NCI-H226 (cell line): ENCODE results near the gene ATG9B.
A peak's percentile ranks its signal among the peaks of the same experiment; 100 is the strongest.

ENCODE experiments used
- DNase-seq: peaks from one replicate; pipeline ENCODE4 v3.0.0-alpha.2; 2015

Gene ATG9B

DNA sequence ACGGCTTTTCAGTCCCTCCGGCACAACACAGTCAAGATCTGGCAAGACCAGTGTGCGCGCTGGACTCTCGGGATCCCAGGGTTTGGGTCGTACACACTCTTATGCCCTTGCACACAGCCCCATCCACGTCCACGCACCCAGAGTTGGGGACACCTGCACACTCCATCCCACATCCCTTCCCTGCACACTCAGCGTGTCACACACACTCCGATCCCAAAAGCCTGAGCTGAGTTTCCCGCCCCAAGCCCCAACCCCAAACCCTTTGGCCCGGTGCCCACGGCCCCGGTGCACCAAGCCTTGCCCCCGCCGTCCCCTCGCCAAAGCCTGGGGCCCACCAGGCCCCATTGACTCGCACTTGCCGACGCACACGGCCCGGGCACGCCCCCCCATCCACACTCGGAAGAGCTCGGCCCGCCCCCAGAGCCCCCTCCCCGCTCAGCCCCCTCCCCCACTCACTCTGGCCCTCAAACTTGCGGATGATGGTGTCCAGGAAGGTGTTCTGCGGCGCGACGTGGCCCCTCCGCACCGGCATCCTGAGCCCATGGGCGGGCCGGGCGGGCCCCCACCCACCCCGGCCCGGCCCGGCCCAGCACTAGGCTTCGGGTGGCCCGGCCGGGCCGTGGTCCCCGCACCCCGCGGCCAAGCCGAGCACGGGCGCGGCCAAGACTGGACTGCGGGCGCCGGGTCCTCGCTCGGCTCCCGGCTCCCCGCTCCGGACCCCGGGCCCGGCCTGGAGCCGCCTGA is 46.7 kb downstream of the ATG9B start:
- no peak for DNase-seq

DNA sequence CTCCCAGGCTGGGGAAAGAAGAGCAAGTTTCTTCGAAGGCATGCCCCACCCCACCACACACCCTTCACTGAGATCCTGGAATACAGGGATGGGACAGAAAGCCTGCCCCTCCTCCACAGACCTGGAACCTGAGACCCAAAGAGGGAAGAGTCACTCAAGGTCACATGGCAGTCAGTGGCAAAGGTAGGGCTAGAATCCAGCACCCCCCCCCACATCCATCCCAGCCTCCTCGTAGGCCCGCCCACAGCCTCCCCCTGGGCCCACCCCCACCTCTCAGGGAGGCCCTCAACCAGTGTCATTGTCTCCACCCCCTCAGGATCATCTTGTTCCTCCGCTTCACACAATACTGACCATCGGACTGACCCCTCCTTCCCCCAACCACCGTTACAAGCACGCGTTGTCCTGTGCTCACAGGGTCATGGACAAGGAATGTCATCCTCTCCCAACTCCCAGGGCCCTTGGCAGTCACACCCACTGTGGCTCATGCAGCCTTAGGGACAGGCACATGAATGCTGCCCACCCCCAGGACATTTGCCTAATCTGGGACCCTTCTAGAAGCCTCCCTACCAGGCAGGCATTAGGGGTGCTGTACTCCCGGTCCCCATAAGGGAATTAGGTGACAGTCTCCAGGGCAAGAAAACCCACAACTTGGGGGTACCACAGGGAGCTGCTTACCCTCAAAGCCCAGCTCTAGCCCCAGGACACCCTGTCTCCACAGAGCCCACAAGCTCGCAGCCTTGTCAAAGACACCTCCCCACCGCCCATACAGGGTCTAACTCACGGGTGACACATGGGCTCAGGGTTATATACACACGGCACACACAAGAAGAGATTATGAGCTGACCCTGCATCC is 47.5 kb downstream of the ATG9B start:
- DNase-seq = no peak

DNA sequence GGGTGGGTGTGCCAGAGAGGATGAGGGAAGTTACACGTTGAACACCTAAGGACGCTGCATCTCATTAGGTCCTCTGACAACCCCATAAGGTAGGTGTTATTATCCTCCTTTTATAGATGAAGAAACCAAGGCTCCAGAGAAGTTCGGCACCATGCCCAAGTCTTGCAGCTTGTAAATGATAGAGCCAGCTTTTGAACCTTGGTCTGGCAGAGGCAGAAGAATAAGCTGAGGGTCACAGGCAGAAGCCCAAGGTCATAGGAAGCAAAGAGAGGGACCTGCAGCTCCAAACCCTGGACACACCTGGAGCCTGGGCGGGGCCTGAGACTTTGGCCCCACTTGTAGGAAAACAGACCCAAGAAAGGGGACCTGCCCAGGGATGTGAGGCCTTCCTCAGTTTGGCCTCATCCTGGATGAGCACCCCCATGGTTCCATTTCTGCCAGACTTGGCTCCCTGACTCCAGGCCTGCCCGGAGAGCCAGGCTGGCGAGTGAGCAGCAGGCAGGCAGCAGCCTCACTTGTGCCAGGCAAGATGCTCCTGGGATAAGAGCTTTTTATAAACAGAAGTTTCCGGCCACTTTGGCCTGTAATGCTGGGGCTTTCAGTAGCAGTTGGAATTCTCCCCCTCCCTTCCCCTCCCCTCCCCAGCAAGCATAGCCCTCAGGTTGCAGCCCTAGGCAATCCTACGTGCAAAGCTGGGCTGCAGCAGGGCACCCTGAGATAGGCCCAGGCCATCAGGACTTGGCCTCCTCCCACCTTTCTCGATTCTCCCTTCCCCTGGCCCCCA is 48.6 kb downstream of the ATG9B start:
- DNase-seq = no peak

DNA sequence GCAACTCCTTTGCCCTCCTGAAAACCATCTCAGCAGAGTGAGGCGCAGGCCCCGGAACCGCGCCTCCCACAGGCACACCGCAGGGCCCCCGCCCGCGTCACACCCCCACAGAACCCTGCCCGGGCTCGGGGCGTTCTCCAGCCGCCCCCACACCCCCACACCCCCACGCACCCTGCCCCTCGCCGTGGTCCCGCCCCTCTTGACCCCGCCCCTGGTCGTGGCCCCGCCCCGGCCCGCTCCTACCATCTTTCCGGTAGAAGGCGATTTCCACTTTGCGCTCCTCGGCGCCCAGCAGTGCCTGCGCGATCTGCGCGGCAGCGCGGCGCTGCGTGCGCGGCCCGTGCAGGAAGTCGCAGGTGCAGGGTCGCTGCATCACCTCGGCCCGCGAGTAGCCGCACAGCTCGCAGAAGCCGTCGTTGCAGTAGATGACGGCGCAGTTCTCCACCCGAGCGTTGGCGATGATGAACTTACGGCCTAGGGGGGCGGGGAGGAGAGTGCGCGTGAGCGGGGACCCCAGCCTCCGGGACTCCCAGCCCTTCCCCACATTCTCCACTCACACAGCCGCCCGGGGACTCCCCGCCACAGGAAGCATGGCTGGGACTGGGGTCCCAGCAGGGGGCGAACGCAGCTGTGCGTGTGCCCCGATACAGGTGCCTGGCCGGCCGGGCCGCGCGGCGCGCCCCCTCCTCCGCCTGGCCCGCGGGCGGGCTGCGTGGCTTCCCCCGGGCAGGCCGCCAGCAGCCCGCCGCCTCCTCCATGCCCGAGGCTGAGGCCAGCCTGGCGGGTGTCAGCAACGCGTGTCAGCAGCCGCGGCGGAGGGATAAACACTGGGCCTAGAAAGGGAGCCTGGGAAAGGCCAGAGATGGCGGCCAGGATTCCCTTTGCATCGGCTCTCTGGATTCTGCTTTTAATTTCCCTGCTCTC is 49.6 kb downstream of the ATG9B start:
- DNase-seq = peak; percentile 61

GRCh38 chr7:150973571-150974451 is 50.5 kb downstream of the ATG9B start:
- DNase-seq = no peak

DNA sequence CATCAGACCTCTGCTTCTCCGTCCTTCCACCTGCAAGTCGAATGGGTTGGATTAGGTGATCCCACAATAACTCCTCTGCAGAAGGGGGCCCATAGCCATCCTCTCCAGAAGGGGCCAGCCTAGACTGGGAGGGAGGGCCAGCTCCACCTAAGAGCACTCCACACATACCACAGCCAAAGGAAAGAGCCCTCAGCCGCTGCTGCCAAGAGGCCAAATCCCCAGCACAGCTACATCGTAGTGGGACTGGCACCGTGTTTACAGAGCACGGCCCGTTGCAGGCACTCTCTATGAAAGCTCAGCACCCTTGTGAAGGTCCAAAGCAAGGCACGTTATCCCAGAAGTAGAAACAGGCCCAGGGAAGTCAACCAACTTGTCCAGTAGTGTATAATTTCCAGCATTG is 51.6 kb downstream of the ATG9B start:
- no peak for DNase-seq

DNA sequence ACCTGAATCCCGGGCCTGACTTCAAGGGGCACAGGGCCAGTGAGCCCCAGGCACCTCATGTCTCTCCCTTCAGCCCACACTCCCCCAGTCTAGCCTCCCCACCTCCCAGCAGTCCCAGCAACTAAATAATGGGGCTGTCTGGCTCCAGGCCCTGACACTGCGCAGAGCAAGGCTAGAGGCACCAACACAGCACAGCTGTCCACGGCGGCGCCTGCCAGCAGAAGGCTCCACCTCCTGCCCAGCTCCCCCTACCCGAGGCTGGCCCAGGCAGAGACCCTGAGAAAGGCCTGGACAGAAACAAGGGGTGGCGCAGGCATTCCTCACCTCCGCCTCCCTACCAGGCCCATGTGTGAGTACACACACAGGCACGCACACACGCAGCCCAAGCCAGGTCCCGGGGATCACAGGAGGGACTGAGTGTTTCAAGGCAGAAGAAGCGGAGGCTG is 52.2 kb downstream of the ATG9B start:
- DNase-seq = no peak

- DNase-seq = no peak
Observed at GRCh38 chr7:150971242-150972022, 52.9 kb downstream of the ATG9B start.

DNA sequence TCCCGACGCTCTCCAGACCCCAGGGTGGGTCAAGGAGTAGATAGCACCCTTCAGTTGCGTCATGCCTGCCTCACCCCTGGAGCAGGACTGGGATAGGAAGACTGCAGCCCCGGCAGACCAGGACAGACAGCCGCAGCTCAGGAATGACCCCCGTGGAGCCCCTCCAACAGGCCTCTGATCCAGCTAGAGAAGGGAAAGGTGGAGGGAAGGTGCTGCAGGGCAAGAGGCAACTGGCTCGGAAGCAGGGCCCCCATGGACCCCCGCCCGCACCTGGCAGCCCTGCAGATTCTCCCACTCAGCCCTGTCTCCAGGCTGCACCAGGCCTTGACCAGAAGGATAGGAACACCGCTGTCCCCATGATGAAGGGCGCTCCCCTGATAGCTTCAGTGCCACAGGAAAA is 53.9 kb downstream of the ATG9B start:
- no peak for DNase-seq

DNA sequence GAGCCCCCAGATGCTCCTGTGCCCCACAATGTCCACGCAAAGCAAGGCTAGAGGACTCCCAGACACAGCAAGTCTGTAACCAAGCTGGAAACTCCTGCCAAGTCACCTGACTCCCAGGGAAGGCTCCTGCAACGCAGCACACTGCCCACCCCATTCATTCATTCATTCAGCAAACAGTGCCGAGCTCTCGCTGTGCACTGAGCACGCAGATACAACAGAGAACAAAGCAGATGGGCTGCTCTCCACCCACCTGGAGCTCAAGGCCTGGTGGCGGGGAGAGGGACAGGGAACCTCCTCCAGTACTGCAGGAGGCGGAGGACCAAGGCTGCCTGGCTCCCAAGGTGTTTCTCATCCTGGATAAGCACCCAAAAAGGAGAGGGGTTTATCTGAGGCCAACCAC is 54.8 kb downstream of the ATG9B start:
- no peak for DNase-seq

- no peak for DNase-seq
Observed at GRCh38 chr7:150968734-150969372, 55.4 kb downstream of the ATG9B start.

GRCh38 chr7:150968056-150968733 is 56.1 kb downstream of the ATG9B start:
- no peak for DNase-seq

GRCh38 chr7:150967349-150967748 is 56.9 kb downstream of the ATG9B start:
- DNase-seq = no peak

GRCh38 chr7:150966002-150966401 is 58.3 kb downstream of the ATG9B start:
- DNase-seq = no peak

DNA sequence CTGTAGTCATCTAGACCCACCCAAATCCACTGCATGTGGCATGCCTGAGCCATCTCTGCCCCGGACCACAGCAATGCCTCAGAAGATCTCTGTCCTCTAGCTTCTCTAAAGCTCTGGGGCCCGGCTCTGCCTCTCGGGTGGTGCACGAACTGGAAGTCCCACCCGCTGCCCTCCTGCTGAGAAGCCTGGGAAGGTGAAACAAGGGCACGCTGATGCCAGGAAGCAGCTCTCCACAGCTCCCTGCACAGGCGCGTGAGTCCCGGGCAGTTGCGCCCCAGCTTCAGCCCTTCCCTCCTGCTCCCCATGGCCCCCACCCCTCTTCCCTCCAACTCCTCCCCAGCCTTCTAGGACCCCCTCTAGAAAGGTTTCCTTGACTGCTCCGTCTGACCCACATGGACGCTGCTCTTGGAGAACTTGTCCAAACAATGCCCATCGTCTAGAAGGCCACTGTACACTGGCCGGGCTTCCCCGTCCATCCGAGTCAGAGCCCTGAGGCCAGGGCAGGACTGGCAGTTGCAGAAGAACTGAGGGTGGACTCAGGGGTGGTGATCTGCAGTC is 58.9 kb downstream of the ATG9B start:
- no peak for DNase-seq
